ENCODE measurements around the gene PEX5L.

DNA sequence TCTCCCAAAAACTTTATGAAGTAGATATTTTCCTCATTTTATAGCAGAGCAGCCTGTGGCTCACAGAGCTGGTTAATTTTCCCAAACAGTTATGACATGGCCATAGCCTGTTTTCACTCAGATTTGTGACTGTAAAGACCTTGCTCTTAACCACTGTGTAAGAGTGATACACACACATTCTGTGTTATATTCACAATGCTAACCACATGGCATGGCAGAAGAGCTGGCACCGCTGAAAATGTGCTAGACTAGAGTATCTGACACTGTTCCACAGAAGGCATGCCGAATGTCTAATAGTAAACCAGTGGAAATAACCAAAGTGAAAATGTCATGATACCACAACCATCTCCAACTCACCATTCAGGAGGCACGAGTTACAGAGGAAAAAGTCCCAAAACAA lies 71.8 kb downstream of the PEX5L start:
- TF ChIP-seq, protein P1, sequence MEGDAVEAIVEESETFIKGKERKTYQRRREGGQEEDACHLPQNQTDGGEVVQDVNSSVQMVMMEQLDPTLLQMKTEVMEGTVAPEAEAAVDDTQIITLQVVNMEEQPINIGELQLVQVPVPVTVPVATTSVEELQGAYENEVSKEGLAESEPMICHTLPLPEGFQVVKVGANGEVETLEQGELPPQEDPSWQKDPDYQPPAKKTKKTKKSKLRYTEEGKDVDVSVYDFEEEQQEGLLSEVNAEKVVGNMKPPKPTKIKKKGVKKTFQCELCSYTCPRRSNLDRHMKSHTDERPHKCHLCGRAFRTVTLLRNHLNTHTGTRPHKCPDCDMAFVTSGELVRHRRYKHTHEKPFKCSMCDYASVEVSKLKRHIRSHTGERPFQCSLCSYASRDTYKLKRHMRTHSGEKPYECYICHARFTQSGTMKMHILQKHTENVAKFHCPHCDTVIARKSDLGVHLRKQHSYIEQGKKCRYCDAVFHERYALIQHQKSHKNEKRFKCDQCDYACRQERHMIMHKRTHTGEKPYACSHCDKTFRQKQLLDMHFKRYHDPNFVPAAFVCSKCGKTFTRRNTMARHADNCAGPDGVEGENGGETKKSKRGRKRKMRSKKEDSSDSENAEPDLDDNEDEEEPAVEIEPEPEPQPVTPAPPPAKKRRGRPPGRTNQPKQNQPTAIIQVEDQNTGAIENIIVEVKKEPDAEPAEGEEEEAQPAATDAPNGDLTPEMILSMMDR (IDR thresholded peaks at IDR 0.05; ENCODE audit: low read length): no peak
- TF ChIP-seq EZH2 (optimal IDR thresholded peaks at IDR 0.05; ENCODE audit: low read depth, low read length): no peak

Measured in MM.1S (cell line).